ENCODE results near the gene SNAP29.
"Not testable (repeated sequence)": the region's sequence is repeated elsewhere in the genome, so short reads cannot be mapped to it uniquely, and the experiment has no call there.

SNAP29 gene

DNA sequence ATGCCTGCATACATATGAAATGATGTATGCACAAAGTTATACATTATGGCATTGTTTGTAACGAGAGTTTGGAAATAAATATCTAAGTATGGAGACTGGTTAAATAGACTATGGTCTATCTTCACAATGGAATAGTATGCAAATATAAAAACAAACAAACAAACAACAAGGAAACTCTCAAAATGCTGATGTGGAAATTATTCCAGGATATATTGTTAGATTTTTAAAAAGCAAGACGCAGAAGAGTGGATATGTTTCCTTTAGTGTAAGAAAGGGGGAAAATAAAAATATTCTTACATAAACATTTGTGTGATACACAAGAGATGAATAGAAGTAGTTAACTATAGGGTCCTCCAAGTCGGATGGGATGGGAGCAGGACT is 47.6 kb downstream of the SNAP29 start:
- no peak overlapping the region for H2AFZ ChIP-seq

DNA sequence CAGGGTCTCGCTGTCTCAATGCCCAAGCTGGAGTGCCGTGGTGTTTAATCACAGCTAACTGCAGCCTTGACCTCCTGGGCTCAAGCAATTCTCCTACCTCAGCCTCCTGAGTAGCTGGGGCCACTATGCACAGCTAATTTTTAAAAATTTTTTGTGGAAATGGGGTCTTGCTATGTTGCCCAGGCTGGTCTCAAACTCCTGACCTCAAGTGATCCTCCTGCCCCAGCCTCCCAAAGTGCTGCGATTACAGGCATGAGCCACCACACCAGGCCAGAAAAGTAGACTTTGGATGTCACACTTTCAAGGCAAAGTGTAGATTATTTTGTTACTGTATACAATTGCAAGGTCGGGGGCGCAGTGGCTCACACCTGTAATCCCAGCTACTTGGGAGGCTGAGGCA is 49.9 kb downstream of the SNAP29 start:
- H3K27me3 ChIP-seq (ENCODE audit: control insufficient read depth, insufficient read depth, low read length); H3K9ac ChIP-seq; H3K4me2 ChIP-seq (ENCODE audit: low read length); H3K4me1 ChIP-seq; H3K4me3 ChIP-seq (ENCODE audit: low read depth, low read length); H3K79me2 ChIP-seq; H3K27ac ChIP-seq; H2AFZ ChIP-seq; H3K36me3 ChIP-seq (ENCODE audit: control insufficient read depth, insufficient read depth, low read length); H3K9me3 ChIP-seq (ENCODE audit: control insufficient read depth, low read length): not testable (repeated sequence)

More for the DNA sequence above, 47.6 kb downstream of the SNAP29 start:
- Histone ChIP-seq H3K4me1 (no peaks in the 10 kb centered on the region), H3K79me2 (no peaks in the 10 kb centered on the region), H3K27me3 (ENCODE audit: control insufficient read depth, insufficient read depth, low read length) (no peaks in the 10 kb centered on the region), H3K4me2 (ENCODE audit: low read length) (no peak overlapping the region), H3K9me3 (ENCODE audit: control insufficient read depth, low read length) (no peaks in the 10 kb centered on the region), H3K27ac (no peak overlapping the region), H3K36me3 (ENCODE audit: control insufficient read depth, insufficient read depth, low read length) (no peaks in the 10 kb centered on the region), H3K9ac (no peak overlapping the region), H3K4me3 (ENCODE audit: low read depth, low read length) (no peak overlapping the region)
- TF ChIP-seq, protein P1, sequence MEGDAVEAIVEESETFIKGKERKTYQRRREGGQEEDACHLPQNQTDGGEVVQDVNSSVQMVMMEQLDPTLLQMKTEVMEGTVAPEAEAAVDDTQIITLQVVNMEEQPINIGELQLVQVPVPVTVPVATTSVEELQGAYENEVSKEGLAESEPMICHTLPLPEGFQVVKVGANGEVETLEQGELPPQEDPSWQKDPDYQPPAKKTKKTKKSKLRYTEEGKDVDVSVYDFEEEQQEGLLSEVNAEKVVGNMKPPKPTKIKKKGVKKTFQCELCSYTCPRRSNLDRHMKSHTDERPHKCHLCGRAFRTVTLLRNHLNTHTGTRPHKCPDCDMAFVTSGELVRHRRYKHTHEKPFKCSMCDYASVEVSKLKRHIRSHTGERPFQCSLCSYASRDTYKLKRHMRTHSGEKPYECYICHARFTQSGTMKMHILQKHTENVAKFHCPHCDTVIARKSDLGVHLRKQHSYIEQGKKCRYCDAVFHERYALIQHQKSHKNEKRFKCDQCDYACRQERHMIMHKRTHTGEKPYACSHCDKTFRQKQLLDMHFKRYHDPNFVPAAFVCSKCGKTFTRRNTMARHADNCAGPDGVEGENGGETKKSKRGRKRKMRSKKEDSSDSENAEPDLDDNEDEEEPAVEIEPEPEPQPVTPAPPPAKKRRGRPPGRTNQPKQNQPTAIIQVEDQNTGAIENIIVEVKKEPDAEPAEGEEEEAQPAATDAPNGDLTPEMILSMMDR (IDR thresholded peaks at IDR 0.05) = no peak

DNA sequence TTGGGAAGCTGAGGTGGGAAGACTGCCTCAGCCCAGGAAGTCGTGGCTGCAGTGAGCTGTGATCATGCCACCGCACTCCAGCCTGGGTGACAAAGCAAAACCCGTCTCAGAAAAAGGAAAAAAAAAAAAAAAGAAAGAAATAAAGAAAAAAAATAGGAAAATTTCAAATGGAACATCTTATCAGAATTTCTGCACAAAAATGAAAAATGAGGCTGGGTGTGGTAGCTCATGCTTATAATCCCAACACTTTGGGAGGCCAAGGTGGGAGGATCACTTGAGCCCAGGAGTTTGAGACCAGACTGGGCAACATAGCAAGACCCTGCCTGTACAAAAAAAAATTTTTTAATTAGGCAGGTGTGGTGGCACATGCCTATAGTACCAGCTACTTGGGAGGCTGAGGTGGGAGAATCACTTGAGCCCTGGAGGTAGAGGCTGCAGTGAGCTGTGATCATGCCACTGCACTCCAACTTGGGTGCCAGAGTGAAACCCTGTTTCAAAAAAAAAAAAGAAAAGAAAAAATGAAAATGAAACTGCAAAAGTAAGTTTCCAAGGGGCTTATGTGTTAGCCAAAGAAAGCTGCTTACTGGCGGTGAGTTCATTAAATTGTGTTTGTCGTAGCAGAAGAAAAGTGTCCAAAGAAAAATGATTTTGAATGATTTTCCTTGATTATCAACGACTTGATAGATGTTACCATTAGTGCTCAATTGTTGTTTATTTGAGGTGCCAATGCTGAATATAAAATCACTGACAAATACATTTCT is 50.9 kb downstream of the SNAP29 start:
- no peaks in the 10 kb centered on the region for H3K27me3 ChIP-seq (ENCODE audit: control insufficient read depth, insufficient read depth, low read length)
- no peaks in the 10 kb centered on the region for H3K9me3 ChIP-seq (ENCODE audit: control insufficient read depth, low read length)
- H3K9ac ChIP-seq = no peak overlapping the region
- TF ChIP-seq, protein P1 (IDR thresholded peaks at IDR 0.05) = no peak
- no peaks in the 10 kb centered on the region for H3K36me3 ChIP-seq (ENCODE audit: control insufficient read depth, insufficient read depth, low read length)
- no peaks in the 10 kb centered on the region for H3K79me2 ChIP-seq
- no peak overlapping the region for H3K27ac ChIP-seq
- H3K4me2 ChIP-seq (ENCODE audit: low read length) = no peak overlapping the region
- H3K4me3 ChIP-seq (ENCODE audit: low read depth, low read length) = no peak overlapping the region
- H3K4me1 ChIP-seq = no peaks in the 10 kb centered on the region
- H2AFZ ChIP-seq = no peak overlapping the region

DNA sequence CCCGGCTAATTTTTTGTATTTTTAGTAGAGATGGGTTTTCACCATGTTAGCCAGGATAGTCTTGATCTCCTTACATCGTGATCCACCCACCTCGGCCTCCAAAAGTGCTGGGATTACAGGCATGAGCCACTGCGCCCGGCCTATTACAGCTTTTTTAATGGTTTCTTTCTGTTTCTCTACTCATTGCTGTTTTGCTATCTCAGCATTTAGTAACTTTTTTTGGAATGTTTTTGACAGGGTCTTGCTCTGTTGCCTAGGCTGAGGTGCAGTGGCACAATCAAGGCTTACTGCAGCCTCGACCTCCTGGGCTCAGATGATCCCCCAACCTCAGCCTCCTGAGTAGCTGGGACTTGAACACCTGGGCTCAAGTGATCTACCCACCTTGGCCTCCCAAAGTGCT is 53.7 kb downstream of the SNAP29 start:
- H3K4me1 ChIP-seq = no peaks in the 10 kb centered on the region
- H3K4me3 ChIP-seq (ENCODE audit: low read depth, low read length) = no peak overlapping the region
- H2AFZ ChIP-seq = no peak overlapping the region
- no peak overlapping the region for H3K4me2 ChIP-seq (ENCODE audit: low read length)
- no peaks in the 10 kb centered on the region for H3K36me3 ChIP-seq (ENCODE audit: control insufficient read depth, insufficient read depth, low read length)
- no peak overlapping the region for H3K9ac ChIP-seq
- no peaks in the 10 kb centered on the region for H3K9me3 ChIP-seq (ENCODE audit: control insufficient read depth, low read length)
- H3K27ac ChIP-seq = no peak overlapping the region
- H3K27me3 ChIP-seq (ENCODE audit: control insufficient read depth, insufficient read depth, low read length) = no peaks in the 10 kb centered on the region
- H3K79me2 ChIP-seq = no peaks in the 10 kb centered on the region
- TF ChIP-seq, protein P1 (IDR thresholded peaks at IDR 0.05) = no peak

DNA sequence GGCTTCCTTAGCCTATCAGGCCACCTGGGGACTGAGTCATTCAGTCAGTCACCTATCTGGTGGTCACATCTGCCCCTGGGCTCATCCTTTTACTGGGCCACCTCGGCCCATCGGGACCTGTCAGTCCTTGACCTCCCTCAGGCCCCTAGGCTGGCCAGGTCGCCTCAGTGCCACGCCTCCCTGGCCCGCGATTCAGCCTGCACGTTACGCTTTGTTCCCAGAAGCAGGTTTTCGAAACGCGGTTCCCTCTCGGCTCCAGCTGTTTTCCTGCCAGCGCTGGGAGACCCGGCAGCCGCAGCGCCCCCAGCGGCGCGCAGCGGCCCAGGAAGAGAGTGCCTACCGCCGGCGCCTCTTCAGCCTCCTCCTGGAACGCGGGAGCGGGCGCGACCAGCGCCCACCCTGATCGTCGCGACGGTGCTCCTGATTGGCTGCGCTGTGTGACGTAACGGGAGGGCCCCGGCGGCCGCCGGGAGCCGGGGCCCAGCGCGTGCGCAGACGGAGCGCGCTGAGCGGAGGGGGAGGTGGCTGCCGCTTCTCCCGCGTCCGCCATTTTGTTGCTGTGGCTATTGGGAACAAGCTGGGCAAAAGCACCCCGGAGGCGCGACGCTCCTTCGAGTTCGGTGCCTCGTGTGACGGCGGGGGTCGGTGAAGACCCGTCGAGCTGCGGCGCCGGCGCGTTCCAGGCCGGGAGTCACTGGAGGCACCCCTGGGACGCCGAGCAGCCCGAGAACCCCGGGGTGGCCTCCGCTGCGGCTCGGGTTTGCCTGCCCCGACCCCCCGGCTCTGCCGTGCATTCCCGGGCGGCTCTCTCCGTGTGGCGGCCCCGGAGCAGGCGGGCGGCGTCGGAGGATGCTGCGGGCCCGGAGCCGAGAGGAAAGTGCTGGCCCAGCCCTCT is 58.4 kb downstream of the SNAP29 start, which contains the start of gene CRKL:
Gene CRKL (plus strand): TSS at position 492 of the 895 bp plus-strand sequence. CDS start 528 bp downstream, outside the sequence.
- Histone ChIP-seq H3K27ac (peak within 1 kb of the TSS; percentile 87), H2AFZ (peak within 1 kb of the TSS; percentile 69), H3K79me2 (peaks cover 9% of the 10 kb centered on the region), H3K27me3 (ENCODE audit: control insufficient read depth, insufficient read depth, low read length) (no peaks in the 10 kb centered on the region), H3K4me1 (no peaks in the 10 kb centered on the region), H3K9ac (peak within 1 kb of the TSS; percentile 28), H3K4me3 (ENCODE audit: low read depth, low read length) (peak within 1 kb of the TSS; percentile 93), H3K9me3 (ENCODE audit: control insufficient read depth, low read length) (no peaks in the 10 kb centered on the region), H3K4me2 (ENCODE audit: low read length) (peak within 1 kb of the TSS; percentile 94), H3K36me3 (ENCODE audit: control insufficient read depth, insufficient read depth, low read length) (no peaks in the 10 kb centered on the region)
- TF ChIP-seq, protein P1 (IDR thresholded peaks at IDR 0.05) = peak; percentile 88

Measured in parathyroid adenoma (tissue), 2 donors.